GM19043 (cell line): ENCODE measurements around the gene CCNA2.

Source experiments
- ATAC-seq: cut with Tn5 transposase; IDR thresholded peaks from one replicate; pipeline ENCODE4 v1.9.1; 2021; ENCODE audit warnings: low read depth; ENCODE audit not compliant: unreplicated experiment

CCNA2 gene

DNA sequence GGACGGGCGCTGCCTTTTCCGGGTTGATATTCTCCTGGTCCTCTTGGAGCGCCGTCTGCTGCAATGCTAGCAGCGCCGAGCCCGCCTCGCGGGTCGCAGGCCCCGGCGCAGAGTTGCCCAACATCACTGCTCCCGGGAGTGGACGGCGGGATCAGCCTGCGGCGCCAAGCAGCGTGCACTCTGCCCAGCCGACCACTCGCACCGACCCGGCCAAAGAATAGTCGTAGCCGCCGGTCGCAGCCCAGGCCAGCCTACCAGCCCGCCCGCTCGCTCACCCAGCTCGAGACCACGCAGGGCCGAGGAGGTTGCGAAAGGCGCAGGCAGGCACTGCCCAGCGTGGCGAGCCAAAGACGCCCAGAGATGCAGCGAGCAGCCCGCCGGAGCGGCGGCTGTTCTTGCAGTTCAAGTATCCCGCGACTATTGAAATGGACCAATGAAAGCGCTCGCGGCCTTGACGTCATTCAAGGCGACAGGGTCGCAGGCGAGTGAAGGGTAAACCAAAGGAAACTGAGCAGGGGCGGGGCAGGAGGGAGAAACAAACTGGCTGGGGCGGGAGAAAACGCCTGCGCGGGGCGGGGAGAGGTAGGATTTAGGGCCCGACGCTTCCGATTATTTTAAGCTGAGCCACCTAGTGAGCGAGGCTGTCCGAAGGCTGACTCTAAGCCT is at the start of gene CCNA2:
Gene CCNA2 (minus strand): TSS at position 379 of the 666 bp plus-strand sequence. CDS start 255 bp downstream, at position 124.
- peak; percentile 90 for ATAC-seq

DNA sequence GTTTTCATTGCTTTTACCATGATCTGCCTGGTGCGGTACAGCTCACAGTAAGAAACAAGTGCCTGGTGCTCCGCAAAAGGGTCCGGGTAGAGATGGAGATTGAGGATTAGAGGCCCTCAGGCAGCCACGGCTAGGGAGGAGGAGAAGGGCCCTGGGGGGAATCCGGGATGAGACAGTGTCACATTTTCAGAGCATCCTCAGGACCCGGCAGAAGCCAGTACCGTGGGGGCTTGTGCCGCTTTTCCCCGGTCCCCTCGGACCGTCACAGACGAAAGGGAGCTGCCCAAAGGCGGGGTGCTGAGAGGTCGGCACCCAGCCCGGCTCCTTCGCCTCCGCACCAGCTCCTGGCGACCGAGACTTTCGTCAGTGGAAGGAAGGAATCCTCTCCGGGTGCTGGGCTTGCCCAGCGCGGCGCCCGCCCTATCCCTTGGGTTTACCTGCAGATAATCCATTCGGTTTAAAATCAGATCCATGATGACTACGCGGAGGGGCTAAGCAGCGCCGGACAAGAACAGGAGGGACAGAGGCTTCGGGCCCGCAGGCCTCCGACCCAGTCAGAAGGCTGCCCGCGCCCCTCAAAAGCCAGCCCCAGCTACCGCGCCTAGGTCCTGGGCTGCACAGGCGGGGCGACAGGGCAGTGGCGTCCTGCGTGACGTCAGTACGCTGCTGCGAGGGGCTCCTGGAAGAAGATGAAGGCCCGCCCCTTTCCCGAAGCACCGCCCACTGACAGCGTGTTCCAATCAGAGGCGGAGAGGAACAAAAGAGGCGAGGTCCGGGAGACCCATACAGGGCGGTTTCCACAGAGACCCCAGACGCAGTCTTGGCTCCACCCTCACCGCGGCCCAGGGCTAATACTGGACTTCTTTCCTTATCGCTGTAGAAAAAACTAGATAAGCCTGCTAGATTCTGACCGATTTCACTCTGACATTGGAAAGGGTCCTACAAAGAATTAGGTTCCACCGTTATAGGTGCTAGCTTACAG is 46.4 kb upstream of the CCNA2 start, which contains the start of gene BBS7:
Gene BBS7 (minus strand): TSS at position 634 of the 982 bp plus-strand sequence. CDS start 161 bp downstream, at position 473.
- ATAC-seq, result peak; percentile 99

DNA sequence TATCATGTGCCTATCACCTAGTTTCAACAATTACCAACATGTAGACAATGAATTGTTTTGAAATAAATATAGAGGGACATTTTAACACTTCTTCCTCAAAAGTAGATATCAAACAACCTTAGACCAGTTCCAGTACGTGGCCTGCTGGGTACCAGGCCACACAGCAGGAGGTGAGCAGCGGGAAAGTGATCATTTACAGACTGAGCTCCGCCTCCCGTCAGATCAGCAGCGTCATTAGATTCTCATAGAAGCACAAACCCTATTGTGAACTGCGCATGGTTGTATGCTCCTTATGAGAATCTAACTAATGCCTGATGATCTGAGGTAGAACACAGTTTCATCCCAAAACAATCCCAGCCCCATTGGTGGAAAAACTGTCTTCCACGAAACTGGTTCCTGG is 40.1 kb upstream of the CCNA2 start:
- ATAC-seq, result no peak

DNA sequence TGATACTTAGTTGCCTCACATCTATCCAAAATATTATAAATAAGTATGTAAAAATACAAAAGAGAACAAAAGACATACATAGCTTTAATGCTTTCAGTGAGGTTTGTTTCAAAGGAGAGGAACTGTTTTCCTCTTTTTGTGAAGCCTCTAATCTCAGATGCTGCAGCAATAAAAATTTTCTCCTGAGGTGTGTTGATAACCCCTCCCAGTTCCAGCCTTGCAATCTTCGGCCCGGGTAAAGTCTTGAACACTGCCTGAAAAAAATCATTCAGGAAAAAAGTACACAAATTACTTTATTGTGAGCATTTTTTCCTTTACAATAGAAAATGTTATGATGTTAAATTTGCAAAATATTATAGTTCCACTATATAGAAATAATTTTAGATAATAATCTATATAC is 37.7 kb upstream of the CCNA2 start:
- no peak for ATAC-seq

DNA sequence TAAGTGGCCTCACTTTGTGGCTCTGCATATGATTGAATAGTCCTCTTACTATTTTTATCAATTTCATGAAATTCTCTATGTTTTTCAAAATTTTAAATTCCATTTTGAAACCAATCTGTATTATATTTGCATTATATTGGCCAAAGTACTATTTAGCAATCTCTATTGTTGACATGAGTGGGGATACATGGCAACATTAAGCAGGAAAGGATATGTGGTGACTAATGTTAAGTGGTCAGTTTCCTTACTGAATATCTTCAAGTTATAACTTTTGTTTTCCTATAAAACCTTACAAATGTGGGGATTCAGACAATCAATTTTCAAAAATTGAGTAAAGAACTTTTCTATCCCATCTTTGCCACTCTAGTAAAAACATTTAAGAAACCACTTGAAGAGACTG is 36.4 kb upstream of the CCNA2 start:
- no peak for ATAC-seq

DNA sequence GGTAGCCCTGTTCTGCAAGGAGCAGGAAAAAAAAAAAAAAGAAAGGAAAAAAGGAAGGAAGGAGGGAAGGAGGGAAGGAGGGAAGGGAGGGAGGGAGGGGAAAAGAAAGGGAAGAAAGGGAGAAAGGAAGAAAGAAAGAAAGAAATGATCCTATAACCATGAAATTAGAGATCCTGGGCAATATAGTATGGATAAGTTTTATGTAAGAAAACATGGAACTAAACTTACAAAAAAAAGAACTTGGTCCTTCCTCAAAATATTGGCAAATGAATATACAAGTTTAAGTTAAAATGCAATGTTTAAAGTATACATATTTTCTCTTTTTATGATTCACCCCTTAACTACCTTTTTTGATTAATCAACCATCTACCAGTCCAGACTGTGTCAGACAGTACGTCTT is 27.7 kb upstream of the CCNA2 start:
- no peak for ATAC-seq

DNA sequence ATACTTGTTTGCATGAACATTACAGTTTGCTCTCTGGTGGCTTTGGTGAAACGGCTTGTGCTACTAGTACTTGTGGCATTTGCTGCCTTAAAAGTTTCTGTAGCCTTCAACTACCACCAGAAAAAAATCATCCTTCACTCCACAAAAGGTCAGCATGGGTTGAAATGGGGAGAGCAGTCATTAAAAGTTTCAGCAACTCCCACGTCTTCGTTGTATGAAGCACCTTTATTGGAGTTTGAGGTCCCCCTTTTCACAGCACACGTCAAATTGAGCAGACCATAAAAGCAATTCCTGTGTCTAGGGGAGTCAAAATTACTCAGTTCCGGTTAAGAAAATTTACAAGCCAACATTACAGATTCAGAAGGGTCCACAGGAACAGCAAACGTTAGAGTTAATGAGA is 23.0 kb upstream of the CCNA2 start:
- no peak for ATAC-seq

DNA sequence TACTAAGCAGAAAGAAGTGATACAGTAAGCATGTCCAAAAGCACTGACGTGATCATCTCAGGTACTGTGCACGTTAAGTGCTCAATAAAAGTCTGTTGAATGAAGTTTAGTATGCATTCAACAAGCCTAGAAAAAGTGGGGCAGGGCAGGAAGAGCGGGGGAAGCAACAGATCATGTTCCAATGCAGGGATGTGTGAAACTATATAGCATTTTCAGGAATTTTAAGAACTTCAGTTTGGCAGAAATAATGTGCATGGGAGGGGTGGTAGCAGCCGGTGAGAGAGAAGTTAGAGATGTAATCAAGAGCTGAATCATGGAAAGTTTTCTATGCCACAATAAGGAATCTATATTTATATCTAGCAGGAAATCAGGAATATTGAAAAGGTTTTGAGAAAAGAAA is 19.2 kb upstream of the CCNA2 start:
- ATAC-seq, result no peak

DNA sequence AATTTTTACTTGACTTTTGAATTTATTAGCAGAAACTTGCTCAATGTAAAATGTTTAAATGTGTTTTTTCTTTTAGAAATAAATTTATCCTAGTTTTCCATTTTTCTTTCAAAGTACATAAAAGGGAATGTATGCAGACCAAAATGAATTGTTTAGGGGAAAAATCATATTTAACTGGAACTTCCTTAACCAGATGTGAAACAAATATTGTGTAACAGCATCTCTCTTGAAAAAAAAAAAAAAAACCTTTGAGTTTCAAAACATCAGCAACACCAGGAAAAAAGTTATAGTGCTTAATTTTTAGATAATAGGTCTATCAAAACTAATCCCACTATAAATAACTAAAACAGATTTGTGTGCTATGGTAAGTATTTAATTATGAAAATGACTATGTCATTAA is 14.5 kb upstream of the CCNA2 start:
- no peak for ATAC-seq

DNA sequence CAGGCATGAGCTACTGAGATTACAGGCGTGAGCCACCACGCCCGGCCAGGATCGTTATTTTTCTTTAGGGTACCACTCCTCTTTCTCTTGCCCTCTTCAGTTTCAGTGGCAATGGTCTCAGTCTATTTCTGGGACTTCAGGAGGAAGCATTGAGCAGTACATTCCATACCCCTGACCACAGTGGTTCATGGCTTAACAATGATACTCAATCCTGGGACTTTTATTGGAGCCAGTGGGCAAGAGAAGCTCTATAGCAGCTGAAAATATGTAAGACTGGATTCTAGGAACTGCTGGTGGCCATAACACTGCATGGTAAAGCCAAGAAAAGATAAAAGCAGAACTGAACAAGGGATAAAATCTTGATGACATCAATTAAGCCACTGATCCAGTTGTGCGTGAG is 5.8 kb upstream of the CCNA2 start:
- ATAC-seq, result no peak

DNA sequence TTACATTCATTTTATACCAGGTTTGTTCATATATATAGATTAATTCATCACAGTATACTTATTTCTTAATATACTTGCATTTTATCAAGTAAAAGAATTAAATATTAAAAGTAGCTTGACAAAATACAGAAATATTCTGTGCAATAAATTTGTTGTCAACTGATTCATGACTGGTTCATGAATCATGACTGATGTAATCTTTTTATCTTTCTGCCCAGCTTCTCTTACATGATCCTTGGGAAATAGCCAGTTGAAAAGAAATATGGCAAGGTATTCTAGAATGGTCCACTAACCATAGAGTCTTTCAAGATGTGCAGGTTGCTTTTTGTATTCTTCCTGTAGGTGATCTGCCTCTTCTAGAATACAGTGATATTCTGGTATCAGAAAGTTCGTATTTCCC is 4.2 kb upstream of the CCNA2 start:
- ATAC-seq, result no peak

DNA sequence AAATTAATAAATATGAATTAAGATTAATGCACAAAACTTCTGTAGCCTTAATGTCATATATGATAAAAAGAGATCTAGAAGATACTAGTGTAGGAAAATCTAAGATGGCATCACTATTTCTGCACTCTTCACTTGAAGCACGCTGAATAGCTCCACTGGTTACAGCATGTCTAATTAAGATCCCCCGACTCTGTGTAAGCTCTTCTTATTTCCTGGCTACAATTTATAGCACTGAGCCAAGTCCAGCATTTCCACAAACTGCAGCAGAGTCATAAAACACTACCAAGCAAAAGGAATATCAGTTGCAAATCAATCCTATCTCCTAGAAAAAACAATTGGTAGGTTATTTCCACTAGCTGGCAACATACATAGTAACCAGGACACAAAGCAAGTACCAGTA is 1.3 kb upstream of the CCNA2 start:
- ATAC-seq, result no peak

DNA sequence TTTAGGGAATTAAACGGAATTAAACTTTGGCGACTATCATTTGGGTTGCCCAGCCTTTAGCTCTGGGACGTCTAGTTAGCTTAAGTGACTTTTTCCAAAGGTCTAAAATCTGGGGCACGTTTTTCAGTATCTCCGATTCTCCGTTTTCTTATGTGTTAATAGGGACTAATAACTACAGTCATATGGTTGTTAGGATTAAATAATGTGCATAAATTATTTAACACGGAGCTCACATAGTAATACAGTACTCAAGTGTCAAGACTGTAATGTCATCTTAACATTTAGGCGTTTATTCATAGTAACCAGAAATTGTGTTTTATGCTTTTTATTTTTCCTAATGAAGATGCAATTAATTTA is 466 bp upstream of the CCNA2 start:
- no peak for ATAC-seq

DNA sequence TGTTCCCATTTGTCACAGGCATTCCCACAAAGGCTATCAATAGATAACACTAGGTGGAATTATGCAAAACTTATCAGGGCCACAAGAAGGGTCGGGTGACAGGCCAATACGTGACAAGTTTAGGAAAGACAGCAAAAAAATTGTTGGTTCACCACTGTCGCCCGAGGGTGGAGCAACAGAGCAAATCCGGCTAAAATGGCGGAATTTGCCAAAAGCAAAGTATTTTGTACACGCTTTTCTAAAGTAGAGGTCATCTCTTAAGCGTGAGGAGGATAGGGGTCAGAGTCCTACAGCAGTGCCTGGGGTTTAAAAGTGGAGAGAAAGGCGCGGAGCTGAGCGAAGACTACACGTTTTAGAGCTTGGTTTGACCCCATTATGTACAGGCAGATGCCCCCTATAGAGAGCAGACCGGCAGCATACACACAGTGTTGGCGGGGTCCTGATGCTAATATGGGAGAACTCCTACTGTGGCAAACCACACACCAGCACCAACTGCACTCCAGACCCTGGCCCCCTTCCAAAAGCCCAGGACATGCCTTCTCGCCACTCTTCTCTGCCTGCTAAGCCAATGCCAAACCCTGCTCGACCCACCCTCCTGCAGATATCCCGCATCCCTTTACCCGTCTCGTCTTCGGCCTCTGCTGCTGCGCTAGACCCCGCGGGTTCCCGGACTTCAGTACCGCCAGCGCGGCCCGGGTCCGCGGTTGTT is 733 bp downstream of the CCNA2 start:
- peak; percentile 45 for ATAC-seq

DNA sequence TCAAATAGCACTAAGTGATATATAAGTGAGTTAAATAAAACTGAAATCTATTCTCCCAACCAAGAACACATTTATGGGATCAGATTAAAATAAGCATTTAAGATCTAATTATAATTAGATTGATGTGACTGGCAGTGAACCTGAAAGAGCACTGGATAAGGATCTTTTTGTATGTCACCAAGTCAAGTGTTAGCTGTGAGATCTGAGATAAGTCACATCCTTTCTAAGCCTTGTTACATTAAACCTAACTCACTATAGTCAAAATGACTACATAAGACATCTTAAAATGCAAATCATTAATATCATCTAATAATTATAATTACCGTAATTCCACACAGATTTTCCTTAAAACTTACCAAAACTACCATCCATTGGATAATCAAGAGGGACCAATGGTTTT is 1.6 kb downstream of the CCNA2 start:
- ATAC-seq, result no peak

DNA sequence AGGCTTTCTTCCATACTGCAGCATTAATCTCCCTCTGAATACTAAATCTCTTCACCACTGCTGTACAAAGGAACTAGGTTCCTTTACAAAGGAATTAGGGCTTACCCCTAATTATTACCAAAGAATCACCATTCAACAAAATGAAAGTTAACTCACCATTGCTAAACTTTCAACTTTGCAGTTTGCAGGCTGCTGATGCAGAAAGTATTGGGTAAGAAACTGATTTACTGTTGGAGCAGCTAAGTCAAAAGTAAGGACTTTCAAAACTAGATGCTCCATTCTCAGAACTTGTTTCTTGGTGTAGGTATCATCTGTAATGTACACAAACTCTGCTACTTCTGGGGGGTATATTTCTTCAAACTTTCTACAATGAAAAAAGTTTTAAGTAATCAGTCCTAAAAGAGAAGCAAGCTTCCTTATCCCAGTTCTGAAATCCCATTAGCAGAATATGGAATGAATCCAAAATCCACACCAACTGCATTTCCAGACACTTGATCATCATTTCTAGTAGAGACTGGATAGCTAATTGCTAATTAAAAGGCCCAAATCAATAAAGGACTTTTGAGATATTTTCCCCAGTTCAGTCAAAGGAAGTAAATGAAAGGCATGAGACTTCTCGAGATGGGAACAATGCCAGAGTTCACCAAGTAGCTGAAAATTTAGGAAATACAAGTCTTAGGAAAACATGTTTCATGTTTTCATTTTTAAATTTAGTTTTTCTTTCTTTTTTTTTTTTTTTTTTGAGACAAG is 4.3 kb downstream of the CCNA2 start:
- no peak for ATAC-seq

DNA sequence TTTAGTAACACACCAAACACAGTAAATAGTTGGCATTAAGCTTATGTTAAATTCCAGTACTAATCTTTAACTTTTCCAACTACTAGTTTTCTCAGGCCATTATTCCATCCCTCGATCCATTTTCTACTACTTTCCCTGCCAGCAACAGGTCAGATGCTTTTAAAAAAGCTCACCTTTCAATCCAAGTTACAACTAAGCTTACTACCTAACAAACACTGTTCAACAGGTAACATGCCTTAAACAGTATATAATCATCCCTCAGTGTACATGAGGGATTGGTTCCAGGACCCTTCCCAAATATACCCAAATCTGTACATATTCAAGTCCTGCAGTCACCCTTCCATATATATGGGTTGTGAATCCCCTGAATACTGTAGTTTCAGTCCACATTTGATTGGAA is 5.5 kb downstream of the CCNA2 start:
- no peak for ATAC-seq

DNA sequence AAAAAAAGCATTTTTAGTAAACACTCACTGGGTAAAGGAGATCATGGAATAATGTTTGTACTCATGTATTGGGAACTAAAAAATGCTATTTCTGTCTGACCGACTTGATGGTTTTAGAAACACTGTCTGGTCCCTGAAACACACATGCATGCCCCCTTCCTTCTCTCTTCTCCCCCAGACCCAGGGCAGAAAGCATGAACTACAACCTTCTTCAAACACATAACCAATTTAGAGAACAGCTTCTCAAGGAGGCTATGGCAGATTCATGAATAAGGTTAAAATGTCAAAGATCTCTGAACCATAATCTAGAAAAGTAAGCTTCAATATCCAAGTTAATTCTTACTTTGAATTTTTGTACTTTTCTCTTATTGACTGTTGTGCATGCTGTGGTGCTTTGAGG is 6.0 kb downstream of the CCNA2 start:
- ATAC-seq, result no peak

DNA sequence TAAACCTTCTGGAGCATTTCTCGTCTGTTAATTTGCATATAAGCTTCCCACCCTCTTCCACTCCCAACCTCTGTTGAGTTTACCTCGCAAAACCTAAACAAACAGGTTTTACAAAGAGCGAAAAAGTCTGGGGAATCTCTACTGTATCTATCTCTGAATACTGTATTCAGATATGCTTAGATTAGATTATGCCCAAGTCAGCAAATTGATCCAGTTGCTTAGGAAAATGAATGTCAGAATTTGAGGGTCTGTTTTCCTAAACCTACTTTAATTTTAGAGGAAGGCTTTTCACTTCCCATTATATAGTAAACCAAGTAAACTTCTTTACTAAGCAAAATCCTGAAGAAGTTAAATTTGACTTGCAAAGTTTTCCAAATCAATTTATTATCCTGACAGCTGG is 6.7 kb downstream of the CCNA2 start:
- ATAC-seq, result no peak

DNA sequence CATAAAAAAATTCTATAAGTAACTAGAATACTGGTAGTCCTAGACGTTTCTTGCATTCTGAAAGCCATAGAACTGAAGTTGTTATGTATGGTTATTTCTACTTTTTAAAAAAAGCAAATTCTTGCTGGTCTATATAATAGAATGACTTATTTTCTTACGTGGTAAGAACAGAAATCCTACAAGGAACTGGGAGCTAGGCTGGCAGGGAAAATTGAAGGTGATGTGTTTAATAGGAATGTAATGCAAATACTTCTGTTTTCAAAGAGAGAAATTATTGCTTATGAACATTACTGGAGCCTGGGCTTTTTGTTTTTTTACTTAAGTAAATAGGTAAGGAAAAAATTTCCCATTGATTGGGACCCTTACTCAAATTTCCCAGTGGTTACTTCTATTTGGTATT is 8.9 kb downstream of the CCNA2 start:
- ATAC-seq, result no peak

DNA sequence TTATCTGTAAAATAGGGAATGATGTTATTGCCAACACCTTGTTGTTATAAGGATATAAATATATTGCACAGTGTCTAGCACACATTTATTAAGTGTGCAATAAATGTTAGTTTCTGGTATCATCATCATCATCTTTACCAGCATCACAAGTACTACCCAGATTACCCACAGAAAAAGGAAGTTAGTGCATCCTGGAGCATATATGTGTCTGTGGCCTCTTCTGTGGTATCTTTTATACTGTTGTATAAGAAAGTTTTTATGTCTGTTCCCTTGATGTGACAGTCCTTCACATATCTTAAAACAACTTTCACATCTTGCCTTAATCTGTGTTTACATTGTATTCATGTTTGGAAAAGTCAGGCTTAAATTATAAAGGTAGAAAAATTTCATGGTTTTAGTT is 12.6 kb downstream of the CCNA2 start:
- no peak for ATAC-seq
